Measurements from ENCODE around the gene ANKS1B. TPM values are rescaled to one million over a fixed set of nuclear protein-coding genes. Genes with fewer than 3 reads are reported as not detected.

ANKS1B gene
- total RNA-seq, 1 donor from 2014 or later = 2.4 TPM

- Mint-ChIP-seq H3K36me3 (ENCODE audit: low read depth, unreplicated experiment) (peaks cover 2% of the 10 kb centered on the region), H3K4me3 (ENCODE audit: unreplicated experiment) (no peak overlapping the region), H3K4me1 (ENCODE audit: low read depth, unreplicated experiment) (peaks cover 12% of the 10 kb centered on the region), H3K27ac (ENCODE audit: unreplicated experiment) (no peak overlapping the region), H3K27me3 (ENCODE audit: low read depth, unreplicated experiment) (no peaks in the 10 kb centered on the region), H3K9me3 (ENCODE audit: unreplicated experiment) (no peaks in the 10 kb centered on the region)
- Histone ChIP-seq H4K20me1 (ENCODE audit: insufficient read depth, low read length) (no peaks in the 10 kb centered on the region), H3K4me1 (ENCODE audit: insufficient read depth, low read length) (no peaks in the 10 kb centered on the region), H3K79me2 (ENCODE audit: insufficient read depth, low read length) (no peaks in the 10 kb centered on the region), H3K4me2 (ENCODE audit: low read length) (no peak overlapping the region), H3K9ac (ENCODE audit: low read length) (no peak overlapping the region), H3K9me3 (ENCODE audit: insufficient read depth, low read depth, low read length) (no peaks in the 10 kb centered on the region), H3K4me3 (ENCODE audit: insufficient read depth, low read depth, low read length) (no peak overlapping the region), H3K36me3 (ENCODE audit: insufficient read depth, low read length) (no peaks in the 10 kb centered on the region), H3K27ac (ENCODE audit: low read depth, low read length) (no peak overlapping the region), H2AFZ (ENCODE audit: low read depth, low read length) (no peak overlapping the region), H3K27me3 (ENCODE audit: insufficient read depth, low read length) (no peaks in the 10 kb centered on the region)
- FAIRE-seq = no peak
- no peak for DNase-seq (ENCODE audit: low read depth)
- TF ChIP-seq CTCF (IDR thresholded peaks at IDR 0.05; ENCODE audit: insufficient read depth, low read depth, low read length) (no peak), EZH2 (IDR thresholded peaks at IDR 0.05; ENCODE audit: insufficient read depth, low read length) (no peak)
Measured at GRCh38 chr12:99277591-99278379, 707.0 kb downstream of the ANKS1B start.

DNA sequence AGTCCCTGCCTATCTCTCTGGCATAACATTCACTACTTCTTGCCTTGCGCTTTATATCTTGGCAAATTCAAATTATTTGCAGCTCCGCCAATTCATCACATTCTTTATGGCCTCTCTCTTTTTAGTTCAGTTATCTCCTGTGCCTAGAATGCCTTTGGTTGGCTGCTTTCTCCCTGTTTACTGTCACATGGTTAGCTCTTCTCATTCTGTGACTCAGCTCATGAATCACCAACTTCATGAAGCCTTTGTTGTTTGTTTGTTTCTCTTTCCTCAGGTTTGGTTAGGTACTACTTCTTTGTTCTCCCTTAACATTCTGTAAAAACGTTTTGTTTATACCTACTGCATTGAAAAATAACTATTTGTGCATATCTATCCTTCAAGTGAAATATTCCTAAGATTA is 713.7 kb downstream of the ANKS1B start:
- no peak overlapping the region for H3K4me3 Mint-ChIP-seq (ENCODE audit: unreplicated experiment)
- peak; percentile 8 for DNase-seq (ENCODE audit: low read depth)
- no peak overlapping the region for H3K4me3 ChIP-seq (ENCODE audit: insufficient read depth, low read depth, low read length)
- H3K27me3 Mint-ChIP-seq (ENCODE audit: low read depth, unreplicated experiment) = no peaks in the 10 kb centered on the region
- H3K4me1 Mint-ChIP-seq (ENCODE audit: low read depth, unreplicated experiment) = peaks cover 2% of the 10 kb centered on the region
- no peaks in the 10 kb centered on the region for H3K4me1 ChIP-seq (ENCODE audit: insufficient read depth, low read length)
- no peak overlapping the region for H2AFZ ChIP-seq (ENCODE audit: low read depth, low read length)
- no peaks in the 10 kb centered on the region for H3K36me3 ChIP-seq (ENCODE audit: insufficient read depth, low read length)
- no peak overlapping the region for H3K4me2 ChIP-seq (ENCODE audit: low read length)
- no peak overlapping the region for H3K27ac Mint-ChIP-seq (ENCODE audit: unreplicated experiment)
- no peak overlapping the region for H3K9ac ChIP-seq (ENCODE audit: low read length)
- no peak for TF ChIP-seq EZH2 (IDR thresholded peaks at IDR 0.05; ENCODE audit: insufficient read depth, low read length)
- no peak for TF ChIP-seq CTCF (IDR thresholded peaks at IDR 0.05; ENCODE audit: insufficient read depth, low read depth, low read length)
- H3K27me3 ChIP-seq (ENCODE audit: insufficient read depth, low read length) = no peaks in the 10 kb centered on the region
- H3K79me2 ChIP-seq (ENCODE audit: insufficient read depth, low read length) = no peaks in the 10 kb centered on the region
- H3K36me3 Mint-ChIP-seq (ENCODE audit: low read depth, unreplicated experiment) = no peaks in the 10 kb centered on the region
- no peak overlapping the region for H3K27ac ChIP-seq (ENCODE audit: low read depth, low read length)
- H3K9me3 ChIP-seq (ENCODE audit: insufficient read depth, low read depth, low read length) = no peaks in the 10 kb centered on the region
- peaks cover 2% of the 10 kb centered on the region for H3K9me3 Mint-ChIP-seq (ENCODE audit: unreplicated experiment)
- no peak for FAIRE-seq
- no peaks in the 10 kb centered on the region for H4K20me1 ChIP-seq (ENCODE audit: insufficient read depth, low read length)

DNA sequence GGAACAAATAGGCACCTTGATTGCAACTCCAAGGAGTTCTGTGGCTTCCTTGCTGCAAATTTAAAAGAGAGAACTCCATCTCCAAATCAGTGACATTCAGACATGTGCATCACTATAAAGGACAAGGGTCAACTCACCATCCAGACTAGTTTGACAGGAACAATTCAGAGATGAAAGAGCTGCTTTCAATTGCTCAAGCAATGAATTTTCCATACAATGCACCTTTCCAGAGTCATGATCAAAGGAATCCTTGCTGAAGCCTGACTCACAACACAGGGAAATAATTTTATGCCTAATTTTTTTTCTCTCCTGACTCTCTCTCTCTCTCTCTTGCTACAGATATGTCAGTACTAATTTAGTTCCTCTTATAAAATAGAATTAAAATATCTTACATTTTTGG is 717.7 kb downstream of the ANKS1B start:
- H3K79me2 ChIP-seq (ENCODE audit: insufficient read depth, low read length) = no peaks in the 10 kb centered on the region

More for the DNA sequence above, 717.7 kb downstream of the ANKS1B start:
- H3K36me3 Mint-ChIP-seq (ENCODE audit: low read depth, unreplicated experiment) = no peaks in the 10 kb centered on the region
- H3K27me3 ChIP-seq (ENCODE audit: insufficient read depth, low read length) = no peaks in the 10 kb centered on the region
- H2AFZ ChIP-seq (ENCODE audit: low read depth, low read length) = no peak overlapping the region
- TF ChIP-seq CTCF (IDR thresholded peaks at IDR 0.05; ENCODE audit: insufficient read depth, low read depth, low read length) (no peak), EZH2 (IDR thresholded peaks at IDR 0.05; ENCODE audit: insufficient read depth, low read length) (no peak)
- H3K9ac ChIP-seq (ENCODE audit: low read length) = no peak overlapping the region
- peaks cover 2% of the 10 kb centered on the region for H3K4me1 Mint-ChIP-seq (ENCODE audit: low read depth, unreplicated experiment)
- H3K27me3 Mint-ChIP-seq (ENCODE audit: low read depth, unreplicated experiment) = no peaks in the 10 kb centered on the region
- DNase-seq (ENCODE audit: low read depth) (no peak), FAIRE-seq (no peak)
- H3K27ac ChIP-seq (ENCODE audit: low read depth, low read length) = no peak overlapping the region
- H3K27ac Mint-ChIP-seq (ENCODE audit: unreplicated experiment) = no peak overlapping the region
- no peaks in the 10 kb centered on the region for H3K9me3 ChIP-seq (ENCODE audit: insufficient read depth, low read depth, low read length)
- no peaks in the 10 kb centered on the region for H3K36me3 ChIP-seq (ENCODE audit: insufficient read depth, low read length)
- no peak overlapping the region for H3K4me3 ChIP-seq (ENCODE audit: insufficient read depth, low read depth, low read length)
- H3K4me2 ChIP-seq (ENCODE audit: low read length) = no peak overlapping the region
- H3K4me1 ChIP-seq (ENCODE audit: insufficient read depth, low read length) = no peaks in the 10 kb centered on the region
- peaks cover 2% of the 10 kb centered on the region for H3K9me3 Mint-ChIP-seq (ENCODE audit: unreplicated experiment)
- no peaks in the 10 kb centered on the region for H4K20me1 ChIP-seq (ENCODE audit: insufficient read depth, low read length)
- no peak overlapping the region for H3K4me3 Mint-ChIP-seq (ENCODE audit: unreplicated experiment)
